ENCODE measurements around the gene COL11A2. TPM values are rescaled to one million over a fixed set of nuclear protein-coding genes. Genes with fewer than 3 reads are reported as not detected.
A peak's percentile ranks its signal among the peaks of the same experiment; 100 is the strongest.

COL11A2 gene
- total RNA-seq, 3 donors from 2014 or later = 0.32 to 1.0 (median 0.98) TPM

GRCh38 chr6:33201147-33201545 is 8.9 kb upstream of the COL11A2 start:
- Histone ChIP-seq H3K27ac (peak overlapping the region; percentile 98 to 99), H3K27me3 (no peaks in the 10 kb centered on the region), H3K9me3 (no peaks in the 10 kb centered on the region), H3K36me3 (no peaks in the 10 kb centered on the region), H3K4me3 (peak overlapping the region; percentile 61 to 94 (median 92)), H3K4me1 (peaks cover 10 to 37% of the 10 kb centered on the region in 2 donors)
- intact Hi-C loops (cut with DNase I; ENCODE audit: low total_unique reads) = no loop called here
- no peak for TF ChIP-seq POLR2A (IDR thresholded peaks at IDR 0.05)
- no peak for TF ChIP-seq POLR2AphosphoS5 (IDR thresholded peaks at IDR 0.05)
- TF ChIP-seq CTCF (IDR thresholded peaks at IDR 0.05) = no peak
- DNase-seq (ENCODE audit: low spot score in 2 of 2) = no peak

- Histone ChIP-seq H3K4me3 (peak within 1 kb of the TSS; percentile 61 to 94 (median 92)), H3K27ac (peak within 1 kb of the TSS; percentile 98 to 99), H3K9me3 (no peaks in the 10 kb centered on the region), H3K27me3 (no peaks in the 10 kb centered on the region), H3K4me1 (peaks cover 10 to 37% of the 10 kb centered on the region in 2 donors), H3K36me3 (no peaks in the 10 kb centered on the region)
- peak; percentile 99 to 100 for DNase-seq (ENCODE audit: low spot score in 2 of 2)
- no peak for TF ChIP-seq CTCF (IDR thresholded peaks at IDR 0.05)
- TF ChIP-seq POLR2A (IDR thresholded peaks at IDR 0.05) = peak; percentile 48
- TF ChIP-seq POLR2AphosphoS5 (IDR thresholded peaks at IDR 0.05) = peak; percentile 61 to 86 (median 79)
- intact Hi-C loops (cut with DNase I; ENCODE audit: low total_unique reads) = no loop called here
Observed at GRCh38 chr6:33200219-33201146, 8.2 kb upstream of the COL11A2 start, which contains the start of the genes RXRB and SLC39A7. Gene RXRB, minus strand, starts transcription at chr6:33200665. Its CDS starts 189 bp downstream, at chr6:33200476. Gene SLC39A7, plus strand, starts transcription at chr6:33200867. Its CDS starts 379 bp downstream, at chr6:33201246.

GRCh38 chr6:33199687-33200218 is 7.5 kb upstream of the COL11A2 start:
- no peak for TF ChIP-seq CTCF (IDR thresholded peaks at IDR 0.05)
- TF ChIP-seq POLR2AphosphoS5 (IDR thresholded peaks at IDR 0.05) = no peak
- TF ChIP-seq POLR2A (IDR thresholded peaks at IDR 0.05) = no peak
- intact Hi-C loops (cut with DNase I; ENCODE audit: low total_unique reads) = no loop called here
- DNase-seq (ENCODE audit: low spot score in 2 of 2) = no peak
- H3K4me1 ChIP-seq = peaks cover 10 to 31% of the 10 kb centered on the region in 2 donors
- peak overlapping the region; percentile 61 to 94 (median 92) for H3K4me3 ChIP-seq
- H3K27ac ChIP-seq = peak overlapping the region; percentile 98 to 99
- H3K9me3 ChIP-seq = no peaks in the 10 kb centered on the region
- H3K27me3 ChIP-seq = no peaks in the 10 kb centered on the region
- H3K36me3 ChIP-seq = no peaks in the 10 kb centered on the region

DNA sequence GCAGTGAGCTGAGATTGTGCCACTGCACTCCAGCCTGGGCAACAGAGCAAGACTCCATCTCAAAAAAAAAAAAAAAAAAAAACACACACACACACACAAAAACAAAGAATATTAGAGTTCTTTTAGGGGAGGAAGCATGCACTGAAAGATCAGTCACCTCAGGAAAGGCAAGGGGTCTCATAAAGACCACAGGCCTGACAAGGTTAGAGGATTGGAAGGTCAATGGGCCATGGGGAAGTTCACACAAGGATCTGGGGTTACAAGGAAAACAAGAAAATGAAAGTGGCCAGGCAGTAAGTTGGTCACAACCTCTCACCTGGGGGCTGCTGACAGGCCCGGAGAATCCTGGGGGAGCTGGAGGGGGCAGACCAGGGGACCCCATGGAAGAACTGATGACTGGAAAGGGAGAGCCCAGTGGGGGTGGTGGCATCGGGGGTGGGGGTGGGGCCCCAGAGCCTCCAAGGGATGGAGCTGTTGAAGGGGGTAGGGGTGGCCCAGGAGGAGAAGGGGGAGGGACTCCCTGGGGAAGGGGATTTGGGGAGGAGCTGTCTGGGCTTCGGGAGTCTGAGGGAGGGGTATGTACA is 6.7 kb upstream of the COL11A2 start:
- Histone ChIP-seq H3K36me3 (no peaks in the 10 kb centered on the region), H3K4me3 (peak overlapping the region; percentile 61 to 94 (median 92)), H3K27ac (peak overlapping the region; percentile 98 to 99), H3K9me3 (no peaks in the 10 kb centered on the region), H3K27me3 (no peaks in the 10 kb centered on the region), H3K4me1 (peaks cover 10 to 26% of the 10 kb centered on the region in 2 donors)
- no peak for TF ChIP-seq CTCF (IDR thresholded peaks at IDR 0.05)
- intact Hi-C loops (cut with DNase I; ENCODE audit: low total_unique reads) = no loop called here
- no peak for DNase-seq (ENCODE audit: low spot score in 2 of 2)
